K562 (cell line): Measurements from ENCODE around the gene IPO11. TPM values are rescaled to one million over a fixed set of nuclear protein-coding genes. Genes with fewer than 3 reads are reported as not detected.
A peak's percentile ranks its signal among the peaks of the same experiment; 100 is the strongest.

Experiments
- ARNT ChIP-seq, 2 experiments: fragments of 450-650 bp; IDR thresholded peaks; 2 replicates each; pipeline ENCODE4 v1.6.1; 2016; ENCODE audit warnings: mild to moderate bottlenecking in 1 of 2
- CLOCK ChIP-seq: fragments of 250-450 bp; sonication (Bioruptor Pico); IDR thresholded peaks from 2 replicates; pipeline ENCODE4 v1.4.0; 2020; ENCODE audit warnings: mild to moderate bottlenecking, moderate library complexity, borderline replicate concordance
- DPF2 ChIP-seq: fragments of 450-650 bp; IDR thresholded peaks from 2 replicates; pipeline ENCODE4 v1.6.1; 2016
- HNRNPL ChIP-seq: fragments of 200-400 bp; formaldehyde crosslinking; IDR thresholded peaks from 2 replicates; pipeline ENCODE4 v1.6.1; 2017; ENCODE audit warnings: low read depth, mild to moderate bottlenecking, low read length
- KAT2B ChIP-seq: IDR thresholded peaks from one replicate; pipeline ENCODE4 v1.6.1; 2012; ENCODE audit warnings: low read depth, mild to moderate bottlenecking, control low read depth, inconsistent platforms, low read length, moderate library complexity
- KLF1 ChIP-seq: fragments of 450-650 bp; IDR thresholded peaks from 2 replicates; pipeline ENCODE4 v1.6.1; 2016; ENCODE audit warnings: missing genetic modification characterization, missing compliant biosample characterization
- RBFOX2 ChIP-seq: fragments of 200-400 bp; formaldehyde crosslinking; IDR thresholded peaks from 2 replicates; pipeline ENCODE4 v1.6.1; 2017; ENCODE audit warnings: low read depth, mild to moderate bottlenecking, low read length, moderate library complexity
- RBM22 ChIP-seq: fragments of 200-400 bp; formaldehyde crosslinking; IDR thresholded peaks from 2 replicates; pipeline ENCODE4 v1.6.1; 2018; ENCODE audit warnings: low read length, low read depth; ENCODE audit not compliant: poor library complexity, severe bottlenecking
- SLC30A9 ChIP-seq: fragments of 250-450 bp; sonication (Bioruptor Pico); IDR thresholded peaks from 2 replicates; pipeline ENCODE4 v1.8.0; 2022; ENCODE audit warnings: mild to moderate bottlenecking, moderate library complexity
- TEAD4 ChIP-seq, 2 experiments: sonication (generic) in 1 of 2; formaldehyde crosslinking in 1 of 2; IDR thresholded peaks; 2 replicates each; pipeline versions ENCODE4 v1.6.1 to v1.8.0; 2012 to 2022; ENCODE audit warnings: borderline replicate concordance in 1 of 2, inconsistent platforms in 1 of 2, low read length in 1 of 2, mild to moderate bottlenecking in 1 of 2, missing genetic modification reagents in 1 of 2
- ZNF12 ChIP-seq: sonication (generic); formaldehyde crosslinking; IDR thresholded peaks from 2 replicates; pipeline ENCODE4 v1.4.0; 2020; ENCODE audit warnings: mild to moderate bottlenecking, missing genetic modification reagents
- ZNF165 ChIP-seq: fragments of 250-450 bp; sonication (Bioruptor Pico); IDR thresholded peaks from 2 replicates; pipeline ENCODE4 v1.4.0; 2020; ENCODE audit warnings: borderline replicate concordance
- ZNF311 ChIP-seq: fragments of 250-450 bp; sonication (Bioruptor Pico); IDR thresholded peaks from 2 replicates; pipeline ENCODE4 v1.4.0; 2020; ENCODE audit warnings: mild to moderate bottlenecking, moderate library complexity
- ZNF584 ChIP-seq: fragments of 200-800 bp; sonication (Bioruptor generic); IDR thresholded peaks from 2 replicates; pipeline ENCODE4 v1.6.1; 2016; ENCODE audit warnings: low read depth, mild to moderate bottlenecking, missing genetic modification characterization, missing compliant biosample characterization
- polyA plus RNA-seq, 8 experiments: library from polyadenylated mRNA; depleted of rRNA in 4 of 8; stranded (reverse) in 5 of 8; unstranded in 3 of 8; fragments of >200 nt; fragmentation: Nextera tagmentation in 2 of 8; fragmentation: Illumina TruSeq in 1 of 8; extraction: Ambion mirVana in 2 of 8; extraction: Trizol in 1 of 8; gene quantifications; 2 replicates each; pipeline versions ENCODE4 v1.2.1 to v1.2.3, GENCODE V29; 2011 to 2014; ENCODE audit warnings: inconsistent platforms in 1 of 8, missing spikeins in 1 of 8
- total RNA-seq, 7 experiments: library from RNA; depleted of rRNA in 6 of 7; stranded (reverse); fragments of >200 nt in 6 of 7; fragmentation: Illumina TruSeq in 2 of 7; extraction: Trizol in 2 of 7; gene quantifications; 2 replicates each; pipeline versions ENCODE4 v1.2.1 to v1.2.3, GENCODE V29; 2011 to 2021; ENCODE audit warnings: low replicate concordance in 1 of 7
- TF ChIP-seq, protein P1 (sequence below): IDR thresholded peaks from 2 replicates; pipeline ENCODE4 v1.6.1; 2012; ENCODE audit warnings: low read depth, low read length, improper control_type of control experiment, borderline replicate concordance
- TF ChIP-seq, protein P2 (sequence below): sonication (generic); formaldehyde crosslinking; IDR thresholded peaks from 2 replicates; pipeline ENCODE4 v1.8.1; 2022; ENCODE audit warnings: missing genetic modification reagents
- TF ChIP-seq, protein P3 (sequence below): sonication (generic); formaldehyde crosslinking; IDR thresholded peaks from 2 replicates; pipeline ENCODE4 v1.8.1; 2023; ENCODE audit warnings: mild to moderate bottlenecking, missing genetic modification reagents, moderate library complexity
- TF ChIP-seq, protein P4 (sequence below): fragments of 250-450 bp; sonication (Bioruptor Pico); IDR thresholded peaks from 2 replicates; pipeline ENCODE4 v1.4.0; 2020; ENCODE audit warnings: mild to moderate bottlenecking
- TF ChIP-seq, protein P5 (sequence below): fragments of 250-450 bp; sonication (Bioruptor Pico); IDR thresholded peaks from 2 replicates; pipeline ENCODE4 v1.4.0; 2020; ENCODE audit warnings: mild to moderate bottlenecking, moderate library complexity

IPO11 gene
- total and polyA plus RNA-seq, 9 of the 15 experiments (the other 6 are each of a cell fraction or from before 2014, with no cell fraction given), result 38.7 to 96.0 (median 70.9) TPM

DNA sequence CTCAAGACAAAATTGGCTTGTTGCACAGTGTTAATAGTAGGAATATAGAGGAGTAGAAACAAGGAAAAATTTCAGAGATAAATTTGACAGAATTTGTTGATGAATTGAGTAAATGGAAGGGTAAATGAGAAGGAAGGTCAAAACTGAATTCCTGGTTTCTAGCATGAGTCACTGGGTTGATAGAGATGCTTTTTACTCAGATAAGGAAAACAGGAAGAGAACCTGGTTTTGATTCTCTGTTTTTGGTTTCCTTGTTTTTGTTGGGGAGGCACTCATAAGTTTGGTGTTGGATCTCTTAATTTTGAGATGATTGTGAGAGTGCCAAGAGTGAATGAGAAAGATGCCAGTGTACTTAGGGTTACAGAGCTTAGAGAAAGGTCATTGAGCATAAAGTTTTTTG is 173.2 kb downstream of the IPO11 start (continued):
- TF ChIP-seq ZNF584 (CRISPR knock-in tag), result no peak
- no peak for TF ChIP-seq HNRNPL
- TF ChIP-seq SLC30A9 (CRISPR knock-in tag), result no peak
- TF ChIP-seq CLOCK (CRISPR knock-in tag), result no peak
- TF ChIP-seq KLF1, result no peak
- no peak for TF ChIP-seq ZNF311 (CRISPR knock-in tag)
- TF ChIP-seq DPF2, result peak; percentile 80
- TF ChIP-seq, protein P1, sequence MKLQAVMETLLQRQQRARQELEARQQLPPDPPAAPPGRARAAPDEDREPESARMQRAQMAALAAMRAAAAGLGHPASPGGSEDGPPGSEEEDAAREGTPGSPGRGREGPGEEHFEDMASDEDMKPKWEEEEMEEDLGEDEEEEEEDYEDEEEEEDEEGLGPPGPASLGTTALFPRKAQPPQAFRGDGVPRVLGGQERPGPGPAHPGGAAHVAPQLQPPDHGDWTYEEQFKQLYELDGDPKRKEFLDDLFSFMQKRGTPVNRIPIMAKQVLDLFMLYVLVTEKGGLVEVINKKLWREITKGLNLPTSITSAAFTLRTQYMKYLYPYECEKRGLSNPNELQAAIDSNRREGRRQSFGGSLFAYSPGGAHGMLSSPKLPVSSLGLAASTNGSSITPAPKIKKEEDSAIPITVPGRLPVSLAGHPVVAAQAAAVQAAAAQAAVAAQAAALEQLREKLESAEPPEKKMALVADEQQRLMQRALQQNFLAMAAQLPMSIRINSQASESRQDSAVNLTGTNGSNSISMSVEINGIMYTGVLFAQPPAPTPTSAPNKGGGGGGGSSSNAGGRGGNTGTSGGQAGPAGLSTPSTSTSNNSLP, result no peak
- peak; percentile 49; the same call in 1 of the 2 replicates for TF ChIP-seq TEAD4 (IDR thresholded peaks at IDR 0.05; ENCODE audit: low read length)
- no peak for TF ChIP-seq TEAD4 (CRISPR knock-in tag; IDR thresholded peaks at IDR 0.05; ENCODE audit: borderline replicate concordance)
- TF ChIP-seq ARNT (IDR thresholded peaks at IDR 0.05), result no peak
- TF ChIP-seq, protein P2, sequence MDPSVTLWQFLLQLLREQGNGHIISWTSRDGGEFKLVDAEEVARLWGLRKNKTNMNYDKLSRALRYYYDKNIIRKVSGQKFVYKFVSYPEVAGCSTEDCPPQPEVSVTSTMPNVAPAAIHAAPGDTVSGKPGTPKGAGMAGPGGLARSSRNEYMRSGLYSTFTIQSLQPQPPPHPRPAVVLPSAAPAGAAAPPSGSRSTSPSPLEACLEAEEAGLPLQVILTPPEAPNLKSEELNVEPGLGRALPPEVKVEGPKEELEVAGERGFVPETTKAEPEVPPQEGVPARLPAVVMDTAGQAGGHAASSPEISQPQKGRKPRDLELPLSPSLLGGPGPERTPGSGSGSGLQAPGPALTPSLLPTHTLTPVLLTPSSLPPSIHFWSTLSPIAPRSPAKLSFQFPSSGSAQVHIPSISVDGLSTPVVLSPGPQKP (CRISPR knock-in tag), result no peak
- TF ChIP-seq RBFOX2, result no peak
- TF ChIP-seq KAT2B, result no peak
- TF ChIP-seq, protein P3, sequence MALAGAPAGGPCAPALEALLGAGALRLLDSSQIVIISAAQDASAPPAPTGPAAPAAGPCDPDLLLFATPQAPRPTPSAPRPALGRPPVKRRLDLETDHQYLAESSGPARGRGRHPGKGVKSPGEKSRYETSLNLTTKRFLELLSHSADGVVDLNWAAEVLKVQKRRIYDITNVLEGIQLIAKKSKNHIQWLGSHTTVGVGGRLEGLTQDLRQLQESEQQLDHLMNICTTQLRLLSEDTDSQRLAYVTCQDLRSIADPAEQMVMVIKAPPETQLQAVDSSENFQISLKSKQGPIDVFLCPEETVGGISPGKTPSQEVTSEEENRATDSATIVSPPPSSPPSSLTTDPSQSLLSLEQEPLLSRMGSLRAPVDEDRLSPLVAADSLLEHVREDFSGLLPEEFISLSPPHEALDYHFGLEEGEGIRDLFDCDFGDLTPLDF (CRISPR knock-in tag), result no peak
- TF ChIP-seq ZNF165 (CRISPR knock-in tag), result no peak
- TF ChIP-seq, protein P4, sequence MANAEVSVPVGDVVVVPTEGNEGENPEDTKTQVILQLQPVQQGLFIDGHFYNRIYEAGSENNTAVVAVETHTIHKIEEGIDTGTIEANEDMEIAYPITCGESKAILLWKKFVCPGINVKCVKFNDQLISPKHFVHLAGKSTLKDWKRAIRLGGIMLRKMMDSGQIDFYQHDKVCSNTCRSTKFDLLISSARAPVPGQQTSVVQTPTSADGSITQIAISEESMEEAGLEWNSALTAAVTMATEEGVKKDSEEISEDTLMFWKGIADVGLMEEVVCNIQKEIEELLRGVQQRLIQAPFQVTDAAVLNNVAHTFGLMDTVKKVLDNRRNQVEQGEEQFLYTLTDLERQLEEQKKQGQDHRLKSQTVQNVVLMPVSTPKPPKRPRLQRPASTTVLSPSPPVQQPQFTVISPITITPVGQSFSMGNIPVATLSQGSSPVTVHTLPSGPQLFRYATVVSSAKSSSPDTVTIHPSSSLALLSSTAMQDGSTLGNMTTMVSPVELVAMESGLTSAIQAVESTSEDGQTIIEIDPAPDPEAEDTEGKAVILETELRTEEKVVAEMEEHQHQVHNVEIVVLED (CRISPR knock-in tag), result no peak
- no peak for TF ChIP-seq ZNF12
- TF ChIP-seq, protein P5, sequence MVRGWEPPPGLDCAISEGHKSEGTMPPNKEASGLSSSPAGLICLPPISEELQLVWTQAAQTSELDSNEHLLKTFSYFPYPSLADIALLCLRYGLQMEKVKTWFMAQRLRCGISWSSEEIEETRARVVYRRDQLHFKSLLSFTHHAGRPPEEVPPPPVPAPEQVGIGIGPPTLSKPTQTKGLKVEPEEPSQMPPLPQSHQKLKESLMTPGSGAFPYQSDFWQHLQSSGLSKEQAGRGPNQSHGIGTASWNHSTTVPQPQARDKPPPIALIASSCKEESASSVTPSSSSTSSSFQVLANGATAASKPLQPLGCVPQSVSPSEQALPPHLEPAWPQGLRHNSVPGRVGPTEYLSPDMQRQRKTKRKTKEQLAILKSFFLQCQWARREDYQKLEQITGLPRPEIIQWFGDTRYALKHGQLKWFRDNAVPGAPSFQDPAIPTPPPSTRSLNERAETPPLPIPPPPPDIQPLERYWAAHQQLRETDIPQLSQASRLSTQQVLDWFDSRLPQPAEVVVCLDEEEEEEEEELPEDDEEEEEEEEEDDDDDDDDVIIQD (CRISPR knock-in tag), result no peak
- no peak for TF ChIP-seq RBM22
